Breast epithelium (tissue), 4 donors: ENCODE data around the gene NMT2. TPM values are rescaled to one million over a fixed set of nuclear protein-coding genes. Genes with fewer than 3 reads are reported as not detected.

Experiments used
- DNase-seq, 2 donors: peaks; one replicate each; pipeline ENCODE4 v3.0.0-alpha.2; 2019; ENCODE audit warnings: low spot score in 2 of 2
- H3K27ac ChIP-seq, 2 donors: fragments of 200-600 bp; sonication (generic) in 1 of 2; one replicate each; pipeline ENCODE4 v1.5.1; 2016 to 2019; ENCODE audit warnings: mild to moderate bottlenecking in 1 of 2
- H3K27me3 ChIP-seq, 2 donors: fragments of 200-600 bp; sonication (generic) in 1 of 2; one replicate each; pipeline versions ENCODE4 v1.5.1 to v1.6.0; 2017 to 2019; ENCODE audit warnings: control low read depth in 1 of 2, mild to moderate bottlenecking in 1 of 2
- H3K36me3 ChIP-seq: fragments of 200-600 bp; one replicate; pipeline ENCODE4 v1.5.1; 2019
- H3K4me1 ChIP-seq, 2 donors: fragments of 200-600 bp; sonication (generic); one replicate each; pipeline ENCODE4 v1.5.1; 2016 to 2019; ENCODE audit warnings: control low read depth in 1 of 2
- H3K4me3 ChIP-seq, 3 donors: fragments of 200-600 bp; sonication (generic); 1 replicate in 2 of 3; 2 replicates in 1 of 3; pipeline ENCODE4 v1.5.1; 2016 to 2019; ENCODE audit warnings: mild to moderate bottlenecking in 3 of 3, moderate library complexity in 2 of 3
- H3K9me3 ChIP-seq, 2 donors: fragments of 200-600 bp; sonication (generic) in 1 of 2; one replicate each; pipeline ENCODE4 v1.5.1; 2016 to 2019; ENCODE audit warnings: control low read depth in 1 of 2
- CTCF ChIP-seq, 3 donors: fragments of 450-650 bp; IDR thresholded peaks; one replicate each; pipeline ENCODE4 v1.5.1; 2016 to 2017; ENCODE audit warnings: antibody characterized with exemption in 3 of 3, mild to moderate bottlenecking in 3 of 3, moderate library complexity in 3 of 3
- POLR2A ChIP-seq: fragments of 450-650 bp; IDR thresholded peaks from one replicate; pipeline ENCODE4 v1.6.1; 2016; ENCODE audit warnings: antibody characterized with exemption, mild to moderate bottlenecking, moderate library complexity
- POLR2AphosphoS5 ChIP-seq, 3 donors: sonication (generic); formaldehyde crosslinking; IDR thresholded peaks; one replicate each; pipeline ENCODE4 v1.6.1; 2017; ENCODE audit warnings: antibody characterized with exemption in 3 of 3
- intact Hi-C: fragments of 100-400 bp; cut with DNase I; formaldehyde crosslinking; loops from one replicate; pipeline ENCODE4 v1.15.1; 2023; ENCODE audit warnings: low total_unique reads
- total RNA-seq, 3 donors: library from RNA; depleted of rRNA; stranded (reverse); fragments of >200 nt; gene quantifications; one replicate each; pipeline ENCODE4 v1.1.0, GENCODE V29; 2016

The NMT2 gene
- total RNA-seq, 3 donors from 2014 or later, result 18.4 to 48.3 (median 32.4) TPM

DNA sequence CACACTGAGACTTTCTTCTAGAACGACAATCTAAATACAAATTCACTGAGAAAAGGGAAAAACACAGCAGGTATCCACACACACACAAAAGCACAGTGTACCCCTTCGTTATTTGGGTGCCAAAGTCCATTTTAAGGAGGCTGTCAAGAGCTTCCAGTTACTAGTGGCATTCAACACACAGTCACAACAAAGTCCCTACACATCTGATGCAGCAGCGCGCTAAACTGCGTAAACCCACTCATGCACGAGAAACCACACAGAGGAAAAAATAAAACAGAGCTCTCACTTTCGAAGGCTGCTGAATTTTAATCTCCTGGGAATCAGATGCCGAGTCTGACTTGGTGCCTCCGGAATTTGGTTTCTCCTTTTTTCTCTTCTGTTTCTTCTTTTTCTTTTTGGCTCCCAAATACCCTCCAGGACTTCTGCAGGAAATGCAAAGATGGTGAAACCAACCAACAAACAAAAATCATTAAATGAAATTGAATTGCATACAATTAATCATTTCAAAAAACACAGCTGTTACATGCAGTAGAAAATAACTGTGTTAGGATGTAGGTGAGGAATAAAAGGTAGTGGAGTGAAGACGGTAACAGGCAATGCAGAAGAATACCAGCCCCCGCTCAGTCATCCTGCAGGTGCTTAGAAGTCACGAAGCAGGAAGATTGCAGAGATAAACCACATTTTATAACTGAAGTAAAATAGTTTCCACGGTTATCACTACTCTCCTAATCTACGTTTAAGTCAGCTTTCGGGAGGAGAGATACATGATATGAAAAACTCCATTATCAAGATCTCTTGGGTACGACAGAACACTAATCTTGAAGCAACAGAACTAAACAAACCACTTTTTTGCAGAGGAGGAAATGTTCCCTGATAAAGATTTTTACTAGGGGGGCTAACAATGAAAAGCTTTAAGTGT lies 27.1 kb downstream of the NMT2 start:
- intact Hi-C loops, result no loop called here
- no peaks in the 10 kb centered on the region for H3K9me3 ChIP-seq

DNA sequence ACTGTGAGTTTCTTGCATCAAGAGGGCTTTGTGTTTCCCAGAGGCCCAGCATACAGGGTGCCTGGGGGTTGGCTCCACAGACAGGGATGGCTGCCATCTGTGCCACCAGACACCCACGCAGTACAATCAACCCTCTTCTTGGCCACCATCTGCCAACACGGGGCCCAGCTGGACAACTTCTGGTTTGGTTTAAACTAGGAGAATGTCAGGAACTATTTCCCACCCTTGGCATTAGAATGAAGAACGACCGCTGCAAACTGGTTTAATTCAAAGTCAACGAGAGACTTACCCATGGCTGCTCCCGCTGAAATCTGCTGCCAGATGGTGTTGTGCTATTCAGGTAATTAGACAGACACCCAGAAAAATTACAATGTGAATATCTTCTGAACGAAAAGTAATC lies 27.8 kb downstream of the NMT2 start:
- Histone ChIP-seq H3K27me3 (no peaks in the 10 kb centered on the region), H3K27ac (no peak overlapping the region), H3K9me3 (no peaks in the 10 kb centered on the region), H3K36me3 (no peaks in the 10 kb centered on the region), H3K4me1 (no peaks in the 10 kb centered on the region), H3K4me3 (no peak overlapping the region)
- intact Hi-C loops, result no loop called here
- DNase-seq, result no peak
- TF ChIP-seq CTCF (IDR thresholded peaks at IDR 0.05) (no peak), POLR2AphosphoS5 (IDR thresholded peaks at IDR 0.05) (no peak), POLR2A (no peak)

More for the DNA sequence above, 27.1 kb downstream of the NMT2 start:
- Histone ChIP-seq H3K27me3 (no peaks in the 10 kb centered on the region), H3K36me3 (no peaks in the 10 kb centered on the region), H3K4me3 (no peak overlapping the region), H3K4me1 (no peaks in the 10 kb centered on the region), H3K27ac (no peak overlapping the region)
- no peak for DNase-seq
- TF ChIP-seq POLR2AphosphoS5 (IDR thresholded peaks at IDR 0.05) (no peak), CTCF (IDR thresholded peaks at IDR 0.05) (no peak), POLR2A (no peak)

DNA sequence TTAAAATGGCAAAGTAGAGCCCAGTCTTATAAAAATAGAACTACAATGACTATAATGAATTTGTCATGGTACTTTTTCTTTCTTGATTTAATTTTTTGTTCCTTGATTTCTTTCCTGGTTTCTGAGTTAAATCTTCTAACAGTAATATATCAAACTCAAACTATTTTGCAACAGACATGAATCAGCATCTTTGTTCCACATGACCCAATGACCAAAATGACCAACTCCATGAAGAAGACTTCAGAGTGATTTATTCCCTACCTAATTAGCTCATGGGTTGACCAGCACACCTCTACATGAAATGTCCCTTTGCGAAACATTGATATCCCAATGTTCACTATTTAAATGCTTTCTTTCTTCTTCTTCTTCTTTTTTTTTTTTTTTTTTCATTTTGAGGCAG lies 30.9 kb downstream of the NMT2 start:
- Histone ChIP-seq H3K9me3 (no peaks in the 10 kb centered on the region), H3K27ac (no peak overlapping the region), H3K4me3 (no peak overlapping the region), H3K4me1 (no peaks in the 10 kb centered on the region), H3K27me3 (no peaks in the 10 kb centered on the region), H3K36me3 (peaks cover 6% of the 10 kb centered on the region)
- DNase-seq, result no peak
- intact Hi-C loops, result no loop called here
- TF ChIP-seq POLR2AphosphoS5 (IDR thresholded peaks at IDR 0.05) (no peak), CTCF (IDR thresholded peaks at IDR 0.05) (no peak), POLR2A (no peak)

- no peaks in the 10 kb centered on the region for H3K4me1 ChIP-seq
- H3K4me3 ChIP-seq, result no peak overlapping the region
- H3K27me3 ChIP-seq, result no peaks in the 10 kb centered on the region
- H3K9me3 ChIP-seq, result no peaks in the 10 kb centered on the region
- intact Hi-C loops, result no loop called here
- peaks cover 6% of the 10 kb centered on the region for H3K36me3 ChIP-seq
- TF ChIP-seq POLR2AphosphoS5 (IDR thresholded peaks at IDR 0.05) (no peak), POLR2A (no peak), CTCF (IDR thresholded peaks at IDR 0.05) (no peak)
- no peak overlapping the region for H3K27ac ChIP-seq
- no peak for DNase-seq
These were observed 31.5 kb downstream of the NMT2 start for GRCh38 chr10:15137036-15137359.

DNA sequence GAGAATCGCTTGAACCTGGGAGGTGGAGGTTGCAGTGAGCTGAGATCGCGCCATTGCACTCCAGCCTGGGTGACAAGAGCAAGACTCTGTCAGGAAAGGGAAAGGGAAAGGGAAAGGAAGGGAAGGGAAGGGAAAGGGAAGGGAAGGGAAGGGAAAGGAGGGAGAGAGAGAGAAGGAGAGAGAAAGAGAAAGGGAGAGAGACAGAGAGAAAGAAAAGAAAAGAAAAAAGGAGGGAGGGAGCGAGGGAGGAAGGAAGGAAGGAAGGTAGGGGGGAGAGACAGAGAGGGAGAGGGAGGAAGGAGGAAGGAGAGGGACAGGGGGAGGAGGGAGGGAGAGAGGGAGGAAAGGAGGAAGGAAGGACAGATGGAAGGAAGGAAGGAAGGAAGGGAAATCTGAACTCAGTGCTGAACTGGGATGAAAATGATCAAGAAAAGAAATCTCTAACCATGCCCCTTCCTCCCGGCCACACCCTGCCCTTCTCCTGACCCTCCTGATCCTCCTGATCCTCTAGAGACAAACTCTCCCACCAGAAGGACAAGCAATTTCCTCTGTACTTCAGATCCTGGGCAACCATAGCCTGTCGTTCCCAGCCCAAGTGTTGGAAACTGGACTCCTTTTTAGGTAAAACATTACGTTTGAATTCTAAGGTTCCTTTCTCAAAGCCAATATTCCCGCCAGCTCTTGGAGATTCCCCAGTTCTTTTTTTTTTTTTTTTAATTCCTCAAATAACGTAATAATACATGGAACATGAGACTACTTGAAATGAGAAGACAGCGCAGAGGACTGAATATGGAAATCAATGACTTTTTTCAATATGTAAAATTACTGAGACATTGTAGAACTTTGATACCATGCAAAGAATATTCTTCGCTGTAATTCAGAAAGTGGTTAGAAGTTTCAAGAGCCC lies 32.1 kb downstream of the NMT2 start:
- Histone ChIP-seq H3K27ac (no peak overlapping the region), H3K4me1 (no peaks in the 10 kb centered on the region), H3K36me3 (peaks cover 6% of the 10 kb centered on the region), H3K27me3 (no peaks in the 10 kb centered on the region), H3K4me3 (no peak overlapping the region), H3K9me3 (no peaks in the 10 kb centered on the region)
- intact Hi-C loops, result no loop called here
- no peak for TF ChIP-seq POLR2A
- TF ChIP-seq POLR2AphosphoS5 (IDR thresholded peaks at IDR 0.05), result no peak
- no peak for TF ChIP-seq CTCF (IDR thresholded peaks at IDR 0.05)
- DNase-seq, result no peak
